Fibroblast of mammary gland (primary cell): ENCODE results near the gene ALDH18A1.
"Not testable (repeated sequence)": the region's sequence is repeated elsewhere in the genome, so short reads cannot be mapped to it uniquely, and the experiment has no call there.

Source experiments
- DNase-seq: peaks from one replicate; pipeline ENCODE4 v3.0.0-alpha.2; 2010; ENCODE audit warnings: low read depth
- H3K4me3 ChIP-seq: 2 replicates; pipeline ENCODE4 v1.5.1; 2011; ENCODE audit warnings: low read depth, mild to moderate bottlenecking, low read length, moderate library complexity; ENCODE audit not compliant: control insufficient read depth
- CTCF ChIP-seq: conservative IDR thresholded peaks from 2 replicates; pipeline ENCODE4 v1.5.1; 2011; ENCODE audit warnings: low read depth, low read length, inconsistent platforms; ENCODE audit not compliant: control insufficient read depth, insufficient read depth

The ALDH18A1 gene

GRCh38 chr10:95637911-95638310, 18.6 kb downstream of the ALDH18A1 start:
- H3K4me3 ChIP-seq, result no peak overlapping the region
- no peak for DNase-seq
- no peak for TF ChIP-seq CTCF

- TF ChIP-seq CTCF, result no peak
- H3K4me3 ChIP-seq, result no peak overlapping the region
- DNase-seq, result no peak
Measured at GRCh38 chr10:95637140-95637539, 19.4 kb downstream of the ALDH18A1 start.

GRCh38 chr10:95635319-95635733, 21.2 kb downstream of the ALDH18A1 start:
- DNase-seq, result no peak
- TF ChIP-seq CTCF, result no peak
- H3K4me3 ChIP-seq, result no peak overlapping the region

- peak; percentile 21 for DNase-seq
- H3K4me3 ChIP-seq, result no peak overlapping the region
- no peak for TF ChIP-seq CTCF
Measured at GRCh38 chr10:95628786-95629185, 27.7 kb downstream of the ALDH18A1 start.

GRCh38 chr10:95626500-95626899, 30.0 kb downstream of the ALDH18A1 start:
- no peak for DNase-seq
- H3K4me3 ChIP-seq, result no peak overlapping the region

GRCh38 chr10:95620415-95620814, 36.1 kb downstream of the ALDH18A1 start:
- H3K4me3 ChIP-seq, DNase-seq: not testable (repeated sequence)

More at GRCh38 chr10:95626500-95626899, 30.0 kb downstream of the ALDH18A1 start:
- no peak for TF ChIP-seq CTCF

GRCh38 chr10:95618101-95618500, 38.4 kb downstream of the ALDH18A1 start:
- no peak for TF ChIP-seq CTCF

More at GRCh38 chr10:95618101-95618500, 38.4 kb downstream of the ALDH18A1 start:
- H3K4me3 ChIP-seq, result no peak overlapping the region
- no peak for DNase-seq
